Measurements from ENCODE around the gene TPST2.
"Not testable (repeated sequence)": the region's sequence is repeated elsewhere in the genome, so short reads cannot be mapped to it uniquely, and the experiment has no call there.

The TPST2 gene

GRCh38 chr22:26589845-26590736, at the start of gene TPST2:
TPST2 (minus strand) TSS chr22:26590132; CDS start chr22:26541630, 48,502 bp downstream.
- peak; percentile 54 to 70 for DNase-seq (ENCODE audit: low read depth in 2 of 2)

GRCh38 chr22:26636296-26636695, 46.4 kb upstream of the TPST2 start:
- no peak for DNase-seq (ENCODE audit: low read depth in 2 of 2)

- DNase-seq (ENCODE audit: low read depth in 2 of 2): no peak
Measured at GRCh38 chr22:26635117-26635516, 45.2 kb upstream of the TPST2 start.

- DNase-seq (ENCODE audit: low read depth in 2 of 2): no peak
Measured at GRCh38 chr22:26634189-26634588, 44.3 kb upstream of the TPST2 start.

GRCh38 chr22:26632422-26633155, 42.7 kb upstream of the TPST2 start:
- no peak for DNase-seq (ENCODE audit: low read depth in 2 of 2)

- no peak for DNase-seq (ENCODE audit: low read depth in 2 of 2)
Measured at GRCh38 chr22:26631282-26631681, 41.4 kb upstream of the TPST2 start.

GRCh38 chr22:26629988-26630761, 40.2 kb upstream of the TPST2 start:
- DNase-seq (ENCODE audit: low read depth in 2 of 2): no peak

GRCh38 chr22:26624803-26625202, 34.9 kb upstream of the TPST2 start:
- DNase-seq (ENCODE audit: low read depth in 2 of 2): no peak

GRCh38 chr22:26623984-26624383, 34.1 kb upstream of the TPST2 start:
- no peak for DNase-seq (ENCODE audit: low read depth in 2 of 2)

GRCh38 chr22:26621663-26622062, 31.7 kb upstream of the TPST2 start, which contains the start of gene CRYBA4:
CRYBA4 (plus strand) TSS chr22:26621963; CDS start chr22:26622597, 634 bp downstream.
- no peak for DNase-seq (ENCODE audit: low read depth in 2 of 2)

- DNase-seq (ENCODE audit: low read depth in 2 of 2): no peak
Measured at GRCh38 chr22:26620197-26620596, 30.3 kb upstream of the TPST2 start.

- DNase-seq (ENCODE audit: low read depth in 2 of 2): no peak
Measured at GRCh38 chr22:26619510-26619909, 29.6 kb upstream of the TPST2 start.

GRCh38 chr22:26618455-26618854, 28.5 kb upstream of the TPST2 start:
- no peak for DNase-seq (ENCODE audit: low read depth in 2 of 2)

GRCh38 chr22:26617271-26618199, 27.6 kb upstream of the TPST2 start, which contains the start of gene CRYBB1:
CRYBB1 (minus strand) TSS chr22:26618027; CDS start chr22:26616319, 1,708 bp downstream.
- no peak for DNase-seq (ENCODE audit: low read depth in 2 of 2)

- DNase-seq (ENCODE audit: low read depth in 2 of 2): no peak
Measured at GRCh38 chr22:26616650-26617049, 26.7 kb upstream of the TPST2 start.

GRCh38 chr22:26615830-26616435, 26.0 kb upstream of the TPST2 start:
- DNase-seq (ENCODE audit: low read depth in 2 of 2): no peak

GRCh38 chr22:26615149-26615548, 25.2 kb upstream of the TPST2 start:
- no peak for DNase-seq (ENCODE audit: low read depth in 2 of 2)

GRCh38 chr22:26614322-26614721, 24.4 kb upstream of the TPST2 start:
- no peak for DNase-seq (ENCODE audit: low read depth in 2 of 2)

GRCh38 chr22:26613753-26614152, 23.8 kb upstream of the TPST2 start:
- not testable (repeated sequence) for DNase-seq (ENCODE audit: low read depth in 2 of 2)

GRCh38 chr22:26612652-26613051, 22.7 kb upstream of the TPST2 start:
- no peak for DNase-seq (ENCODE audit: low read depth in 2 of 2)

All from stimulated activated CD8-positive, alpha-beta memory T cell treated with anti-CD3 and anti-CD28 coated beads, Interleukin-15, amount 100 ng/mL, for 4 hours (primary cell).